Osteoblast (primary cell): ENCODE results near the gene ABCC11. TPM values are rescaled to one million over a fixed set of nuclear protein-coding genes. Genes with fewer than 3 reads are reported as not detected.
A peak's percentile ranks its signal among the peaks of the same experiment; 100 is the strongest.
"Not testable (repeated sequence)": the region's sequence is repeated elsewhere in the genome, so short reads cannot be mapped to it uniquely, and the experiment has no call there.

Experiments used
- DNase-seq: peaks from one replicate; pipeline ENCODE4 v3.0.0; 2011; ENCODE audit warnings: low spot score, mixed read lengths; ENCODE audit not compliant: insufficient read length; ENCODE audit errors: missing footprints
- H2AFZ ChIP-seq: 2 replicates; pipeline ENCODE4 v1.6.0; 2011; ENCODE audit warnings: mild to moderate bottlenecking, low read length
- H3K27ac ChIP-seq: 2 replicates; pipeline ENCODE4 v1.5.1; 2011; ENCODE audit warnings: mild to moderate bottlenecking, low read depth, low read length, moderate library complexity
- H3K27me3 ChIP-seq: 2 replicates; pipeline ENCODE4 v1.6.0; 2012; ENCODE audit warnings: mild to moderate bottlenecking, control low read depth, inconsistent platforms, low read length, moderate library complexity; ENCODE audit not compliant: insufficient read depth
- H3K36me3 ChIP-seq: 2 replicates; pipeline ENCODE4 v1.5.1; 2011; ENCODE audit warnings: mild to moderate bottlenecking, low read length, control low read depth, moderate library complexity; ENCODE audit not compliant: insufficient read depth
- H3K4me1 ChIP-seq: 2 replicates; pipeline ENCODE4 v1.5.1; 2011; ENCODE audit warnings: mild to moderate bottlenecking, low read length, control low read depth, moderate library complexity; ENCODE audit not compliant: insufficient read depth
- H3K4me2 ChIP-seq: 2 replicates; pipeline ENCODE4 v1.6.0; 2011; ENCODE audit warnings: mild to moderate bottlenecking, low read length; ENCODE audit not compliant: insufficient read depth
- H3K4me3 ChIP-seq: fragments of 200-600 bp; sonication (generic); 3 replicates; pipeline ENCODE4 v1.5.1; 2012; ENCODE audit warnings: mild to moderate bottlenecking, low read length, inconsistent platforms; ENCODE audit not compliant: insufficient read depth
- H3K79me2 ChIP-seq: 2 replicates; pipeline ENCODE4 v1.6.0; 2012; ENCODE audit warnings: mild to moderate bottlenecking, low read length, control low read depth, inconsistent platforms; ENCODE audit not compliant: insufficient read depth
- H3K9me3 ChIP-seq: 2 replicates; pipeline ENCODE4 v1.5.1; 2011; ENCODE audit warnings: low read depth, low read length, control low read depth
- H4K20me1 ChIP-seq: 2 replicates; pipeline ENCODE4 v1.6.0; 2012; ENCODE audit warnings: mild to moderate bottlenecking, low read length, control low read depth; ENCODE audit not compliant: insufficient read depth
- CTCF ChIP-seq: IDR thresholded peaks from 2 replicates; pipeline ENCODE4 v1.5.1; 2011; ENCODE audit warnings: mild to moderate bottlenecking, low read depth, low read length, moderate library complexity; ENCODE audit errors: extremely low read depth
- total RNA-seq: library from RNA; depleted of rRNA; stranded (reverse); fragments of >200 nt; gene quantifications from 2 replicates; pipeline ENCODE4 v1.2.3, GENCODE V29; 2012

ABCC11 gene
- total RNA-seq, 1 donor, result under 0.01 TPM

GRCh38 chr16:48244863-48245195, 2.5 kb downstream of the ABCC11 start:
- no peak for TF ChIP-seq CTCF
- Histone ChIP-seq H3K4me2 (peak overlapping the region; percentile 97), H3K79me2 (peaks cover 59% of the 10 kb centered on the region), H3K27me3 (no peaks in the 10 kb centered on the region), H2AFZ (peak overlapping the region; percentile 98), H3K9me3 (no peaks in the 10 kb centered on the region), H3K36me3 (no peaks in the 10 kb centered on the region), H3K27ac (peak overlapping the region; percentile 90), H3K4me1 (peaks cover 20% of the 10 kb centered on the region), H3K4me3 (peak overlapping the region; percentile 98), H4K20me1 (peaks cover 41% of the 10 kb centered on the region)
- no peak for DNase-seq

- no peak for TF ChIP-seq CTCF
- peak; percentile 96 for DNase-seq
- Histone ChIP-seq H4K20me1 (peaks cover 38% of the 10 kb centered on the region), H3K4me2 (peak within 1 kb of the TSS; percentile 97), H3K27me3 (no peaks in the 10 kb centered on the region), H3K27ac (peak within 1 kb of the TSS; percentile 90), H3K9me3 (no peaks in the 10 kb centered on the region), H3K4me1 (peaks cover 20% of the 10 kb centered on the region), H3K79me2 (peaks cover 53% of the 10 kb centered on the region), H2AFZ (peak within 1 kb of the TSS; percentile 98), H3K4me3 (peak within 1 kb of the TSS; percentile 98), H3K36me3 (no peaks in the 10 kb centered on the region)
Observed at GRCh38 chr16:48244080-48244862, 3.1 kb downstream of the ABCC11 start, which contains the start of gene LONP2. Gene LONP2, plus strand, starts transcription at chr16:48244300. Its CDS starts 89 bp downstream, at chr16:48244389.

- H3K27me3 ChIP-seq, H3K4me3 ChIP-seq, H4K20me1 ChIP-seq, H2AFZ ChIP-seq, H3K4me1 ChIP-seq, H3K4me2 ChIP-seq, H3K27ac ChIP-seq, H3K9me3 ChIP-seq, H3K36me3 ChIP-seq, DNase-seq: not testable (repeated sequence)
- H3K79me2 ChIP-seq, result peaks cover 13% of the 10 kb centered on the region
Observed at GRCh38 chr16:48240147-48240546, 7.2 kb downstream of the ABCC11 start.

- H3K27ac ChIP-seq, result no peak overlapping the region
- H3K4me3 ChIP-seq, result no peak overlapping the region
- no peaks in the 10 kb centered on the region for H3K9me3 ChIP-seq
- H4K20me1 ChIP-seq, result no peaks in the 10 kb centered on the region
- H3K79me2 ChIP-seq, result no peaks in the 10 kb centered on the region
- H3K27me3 ChIP-seq, result no peaks in the 10 kb centered on the region
- H3K4me2 ChIP-seq, result no peak overlapping the region
- no peak for TF ChIP-seq CTCF
- DNase-seq, result no peak
- no peaks in the 10 kb centered on the region for H3K36me3 ChIP-seq
- H3K4me1 ChIP-seq, result peaks cover 3% of the 10 kb centered on the region
- H2AFZ ChIP-seq, result no peak overlapping the region
Observed at GRCh38 chr16:48236286-48236685, 11.1 kb downstream of the ABCC11 start.
